Heart right ventricle (tissue), 16 donors: ENCODE measurements around the gene GTPBP4. TPM values are rescaled to one million over a fixed set of nuclear protein-coding genes. Genes with fewer than 3 reads are reported as not detected.

Experiments used
- ATAC-seq, 8 donors: fragments of 200-7000 bp; cut with Tn5 transposase; one replicate each; pipeline ENCODE4 v1.9.1; 2020; ENCODE audit warnings: mild to moderate bottlenecking in 8 of 8, moderate library complexity in 8 of 8, moderate number of reproducible peaks in 1 of 8
- DNase-seq, 2 donors: peaks; one replicate each; pipeline ENCODE4 v3.0.0-alpha.2; 2020
- H3K27ac ChIP-seq, 10 donors: fragments of 200-600 bp; sonication (generic) in 2 of 10; one replicate each; pipeline versions ENCODE4 v1.5.0 to v1.8.0; 2020 to 2022; ENCODE audit warnings: mild to moderate bottlenecking in 3 of 10
- H3K27me3 ChIP-seq, 7 donors: fragments of 200-600 bp; one replicate each; pipeline ENCODE4 v1.8.0; 2021 to 2022; ENCODE audit warnings: mild to moderate bottlenecking in 2 of 7
- H3K36me3 ChIP-seq, 9 donors: fragments of 200-600 bp; sonication (generic) in 1 of 9; one replicate each; pipeline versions ENCODE4 v1.5.0 to v1.8.0; 2020 to 2022; ENCODE audit warnings: mild to moderate bottlenecking in 2 of 9
- H3K4me1 ChIP-seq, 9 donors: fragments of 200-600 bp; sonication (generic) in 1 of 9; one replicate each; pipeline versions ENCODE4 v1.5.0 to v1.8.0; 2020 to 2022; ENCODE audit warnings: mild to moderate bottlenecking in 4 of 9
- H3K4me3 ChIP-seq, 10 donors: fragments of 200-600 bp; sonication (generic) in 2 of 10; one replicate each; pipeline versions ENCODE4 v1.5.0 to v1.8.0; 2020 to 2022; ENCODE audit warnings: mild to moderate bottlenecking in 7 of 10, moderate library complexity in 2 of 10
- H3K9me3 ChIP-seq, 11 donors: fragments of 200-600 bp in 10 of 11; sonication (generic) in 2 of 11; one replicate each; pipeline versions ENCODE4 v1.5.0 to v1.8.0; 2013 to 2022; ENCODE audit warnings: mild to moderate bottlenecking in 2 of 11, control low read depth in 1 of 11, moderate library complexity in 1 of 11
- CTCF ChIP-seq, 9 donors: fragments of 200-600 bp; sonication (generic) in 2 of 9; IDR thresholded peaks; one replicate each; pipeline versions ENCODE4 v1.5.0 to v1.8.0; 2021 to 2022; ENCODE audit warnings: antibody characterized with exemption in 9 of 9, mild to moderate bottlenecking in 5 of 9, moderate library complexity in 1 of 9
- WGBS, 2 donors: extraction: QIAGEN DNeasy Blood & Tissue Kit; methylation state at CpG; one replicate each; pipeline ENCODE4 v1.1.7; 2013; ENCODE audit warnings: inconsistent platforms in 1 of 2; 5-methylcytosine and 5-hydroxymethylcytosine counted together
- intact Hi-C, 10 donors: fragments of 100-400 bp; cut with DNase I; formaldehyde crosslinking; loops; one replicate each; pipeline versions ENCODE4 v1.11.1 to v1.14.2; 2022
- polyA plus RNA-seq, 2 donors: library from polyadenylated mRNA; stranded (reverse); fragments of 200-250 nt; gene quantifications; one replicate each; pipeline ENCODE4 v1.2.3, GENCODE V29; 2013
- total RNA-seq, 10 donors: library from RNA; stranded (reverse); fragmentation: NEBNext Ultra II Directional in 3 of 10; extraction: Animal tissue kit (Norgen Biotek cat#: 25700) in 3 of 10; gene quantifications; one replicate each; pipeline versions ENCODE4 v1.2.1 to v1.2.4, GENCODE V29; 2021 to 2023
- donor health status: Arrhythmogenic right ventricular cardiomyopathy.
- donor health status: ischemic (EF 13 %, LVEDD 7.1; RV severe dilation, severe dysfunction).
- donor health status: healthy with polysubstance abuse.
- donor health status: DM: no; HTN: yes; CAD: no.
- donor health status: DM: no; HTN: no; CAD: no.
- donor health status: ischemic (EF 25% LVEDD 6.9; RV normal size, moderate dysfunction).
- donor health status: ischemic (EF 25% LVEDD 5.7; RV mildly dilated, moderate dysfunction).
- donor health status: healthy.
- donor health status: DM: yes; HTN: yes; CAD: no.
- donor health status: Ischemic cardiomyopathy.
- donor health status: ischemic (EF 35%, LVEDD 5.7; RV mildly dilated, moderate dysfunction).
- donor health status: nonischemic (EF 11% LVEDD 7.7; RV severe dilation, severe dysfunction).
- donor health status: DM: yes; HTN: yes; CAD: no.
- donor health status: PGD.
- donor health status: ischemic (EF 29% LVEDD 5.4; RV normal size, mild dysfunction).
- donor health status: nonischemic (EF 23%, LVEDD 6.1; RV moderate dilation, normal function).

The GTPBP4 gene
- total and polyA plus RNA-seq, 12 donors: 13.0 to 44.9 (median 29.4) TPM

GRCh38 chr10:1002425-1003006, 14.3 kb downstream of the GTPBP4 start:
- no peak for DNase-seq
- no peak for TF ChIP-seq CTCF (IDR thresholded peaks at IDR 0.05)
- Histone ChIP-seq H3K27me3 (no peaks in the 10 kb centered on the region), H3K9me3 (peaks cover 0 to 26% (median 12%) of the 10 kb centered on the region in 11 donors), H3K4me3 (no peak overlapping the region), H3K27ac (no peak overlapping the region), H3K36me3 (peaks cover 13 to 100% (median 93%) of the 10 kb centered on the region in 9 donors), H3K4me1 (no peaks in the 10 kb centered on the region)
- no peak for ATAC-seq
- intact Hi-C loops: no loop called here
- WGBS, 2 donors: 98% methylated on average over 5 of the region's 5 CpGs

- Histone ChIP-seq H3K9me3 (peaks cover 0 to 26% (median 12%) of the 10 kb centered on the region in 11 donors), H3K27me3 (no peaks in the 10 kb centered on the region), H3K4me1 (no peaks in the 10 kb centered on the region), H3K27ac (no peak overlapping the region), H3K4me3 (no peak overlapping the region), H3K36me3 (peaks cover 13 to 100% (median 88%) of the 10 kb centered on the region in 9 donors)
- ATAC-seq: no peak
- TF ChIP-seq CTCF (IDR thresholded peaks at IDR 0.05): no peak
- DNase-seq: no peak
- intact Hi-C loops: no loop called here
- 98% methylated on average over 9 of the region's 9 CpGs for WGBS, 2 donors
Measured at GRCh38 chr10:1003884-1004670, 15.8 kb downstream of the GTPBP4 start.

GRCh38 chr10:1006573-1006972, 18.3 kb downstream of the GTPBP4 start:
- DNase-seq (no peak), ATAC-seq (no peak)
- WGBS, 2 donors: 96 to 98% methylated on average over 9 of the region's 9 CpGs

GRCh38 chr10:1007583-1007982, 19.3 kb downstream of the GTPBP4 start:
- Histone ChIP-seq H3K36me3 (peaks cover 10 to 100% (median 86%) of the 10 kb centered on the region in 9 donors), H3K4me1 (no peaks in the 10 kb centered on the region), H3K4me3 (no peak overlapping the region), H3K27ac (no peak overlapping the region), H3K27me3 (no peaks in the 10 kb centered on the region), H3K9me3 (peaks cover 0 to 11% (median 5%) of the 10 kb centered on the region in 11 donors)
- DNase-seq (no peak), ATAC-seq (no peak)
- 68 to 79% methylated on average over 10 of the region's 10 CpGs for WGBS, 2 donors
- intact Hi-C loops: no loop called here
- TF ChIP-seq CTCF (IDR thresholded peaks at IDR 0.05): no peak

More at GRCh38 chr10:1006573-1006972, 18.3 kb downstream of the GTPBP4 start:
- H3K27ac ChIP-seq: no peak overlapping the region
- intact Hi-C loops: no loop called here
- peaks cover 10 to 100% (median 86%) of the 10 kb centered on the region in 9 donors for H3K36me3 ChIP-seq
- H3K4me1 ChIP-seq: no peaks in the 10 kb centered on the region
- peaks cover 0 to 21% (median 12%) of the 10 kb centered on the region in 11 donors for H3K9me3 ChIP-seq
- no peak for TF ChIP-seq CTCF (IDR thresholded peaks at IDR 0.05)
- H3K27me3 ChIP-seq: no peaks in the 10 kb centered on the region
- no peak overlapping the region for H3K4me3 ChIP-seq
